Vagina (tissue), 2 donors: ENCODE measurements around the gene THTPA. TPM values are rescaled to one million over a fixed set of nuclear protein-coding genes. Genes with fewer than 3 reads are reported as not detected.

Source experiments
- DNase-seq, 2 donors: peaks; one replicate each; pipeline ENCODE4 v3.0.0-alpha.2; 2017; ENCODE audit errors: extremely low spot score in 2 of 2
- H3K27ac ChIP-seq: fragments of 200-600 bp; sonication (generic); one replicate; pipeline ENCODE4 v1.5.1; 2019
- H3K27me3 ChIP-seq: fragments of 200-600 bp; sonication (generic); one replicate; pipeline ENCODE4 v1.5.1; 2019
- H3K36me3 ChIP-seq, 2 donors: fragments of 200-600 bp; sonication (generic); one replicate each; pipeline ENCODE4 v1.5.1; 2017 to 2019
- H3K4me1 ChIP-seq: fragments of 200-600 bp; sonication (generic); one replicate; pipeline ENCODE4 v1.5.1; 2019
- H3K4me3 ChIP-seq, 2 donors: fragments of 200-600 bp; sonication (generic); 1 replicate in 1 of 2; 2 replicates in 1 of 2; pipeline ENCODE4 v1.5.1; 2016 to 2019
- H3K9me3 ChIP-seq: fragments of 200-600 bp; sonication (generic); one replicate; pipeline ENCODE4 v1.5.1; 2019
- POLR2A ChIP-seq, 2 donors: fragments of 450-650 bp; IDR thresholded peaks; one replicate each; pipeline ENCODE4 v1.6.1; 2017; ENCODE audit warnings: antibody characterized with exemption in 2 of 2, mild to moderate bottlenecking in 2 of 2, moderate library complexity in 2 of 2
- POLR2AphosphoS5 ChIP-seq, 2 donors: sonication (generic); formaldehyde crosslinking; IDR thresholded peaks; one replicate each; pipeline ENCODE4 v1.9.0; 2017; ENCODE audit warnings: antibody characterized with exemption in 2 of 2, mild to moderate bottlenecking in 2 of 2, low read depth in 1 of 2; ENCODE audit not compliant: insufficient read depth in 1 of 2
- intact Hi-C: fragments of 100-400 bp; cut with DNase I; formaldehyde crosslinking; loops from one replicate; pipeline ENCODE4 v1.15.1; 2023
- total RNA-seq: library from RNA; depleted of rRNA; stranded (reverse); fragments of >200 nt; gene quantifications from one replicate; pipeline ENCODE4 v1.2.3, GENCODE V29; 2016
- TF ChIP-seq, protein P1 (sequence below), 3 experiments: fragments of 450-650 bp in 2 of 3; fragments of 200-600 bp in 1 of 3; sonication (generic) in 1 of 3; IDR thresholded peaks; one replicate each; pipeline ENCODE4 v1.5.1; 2017 to 2019; ENCODE audit warnings: antibody characterized with exemption in 3 of 3, mild to moderate bottlenecking in 2 of 3, moderate library complexity in 2 of 3

THTPA gene
- total RNA-seq, 1 donor from 2014 or later, result 15.0 TPM

DNA sequence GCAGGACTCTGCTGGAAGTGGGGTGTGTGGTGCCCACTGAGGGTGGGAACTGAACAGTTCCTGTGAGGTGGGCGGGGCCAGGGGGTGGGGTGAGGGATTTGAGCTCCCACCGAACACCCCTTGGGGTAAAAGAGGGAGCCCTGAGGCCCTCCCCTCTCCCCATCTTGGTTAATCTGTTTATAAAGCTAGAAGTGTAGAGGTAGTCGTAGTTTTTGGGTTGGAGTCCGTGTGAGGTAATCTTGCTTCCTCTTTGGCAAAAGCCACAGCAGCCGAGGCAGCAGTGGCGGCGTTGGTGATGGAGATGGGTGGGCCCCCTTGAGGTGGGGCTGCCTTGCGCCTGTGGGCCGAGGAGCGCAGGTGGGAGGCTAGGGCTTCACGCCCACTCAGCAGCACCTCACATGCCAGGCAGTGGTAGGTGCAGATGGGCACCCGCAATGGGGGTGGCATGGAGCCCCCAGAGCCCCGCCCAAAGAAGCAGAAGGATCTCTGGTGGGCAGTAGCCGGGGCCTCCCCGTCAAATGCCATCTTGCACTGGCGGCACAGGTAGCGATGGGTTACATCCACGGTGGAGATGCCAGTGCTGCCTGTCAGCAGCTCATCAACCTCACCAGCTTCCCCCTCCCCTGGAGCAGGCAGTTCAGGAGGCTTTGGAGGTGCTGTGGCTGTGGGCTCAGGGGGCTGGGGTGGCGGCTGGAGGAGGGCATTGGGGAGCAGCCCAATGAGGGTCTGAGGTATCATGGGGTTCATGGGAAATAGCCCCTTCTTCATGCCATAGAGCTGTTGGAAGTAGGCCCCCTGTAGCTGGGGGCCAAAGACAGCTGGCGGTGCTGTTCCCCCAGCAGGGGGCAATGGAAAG, 34.1 kb upstream of the THTPA start:
- no peak for TF ChIP-seq POLR2AphosphoS5 (IDR thresholded peaks at IDR 0.05; ENCODE audit: insufficient read depth in 1 of 2, low read depth in 1 of 2)
- TF ChIP-seq, protein P1, sequence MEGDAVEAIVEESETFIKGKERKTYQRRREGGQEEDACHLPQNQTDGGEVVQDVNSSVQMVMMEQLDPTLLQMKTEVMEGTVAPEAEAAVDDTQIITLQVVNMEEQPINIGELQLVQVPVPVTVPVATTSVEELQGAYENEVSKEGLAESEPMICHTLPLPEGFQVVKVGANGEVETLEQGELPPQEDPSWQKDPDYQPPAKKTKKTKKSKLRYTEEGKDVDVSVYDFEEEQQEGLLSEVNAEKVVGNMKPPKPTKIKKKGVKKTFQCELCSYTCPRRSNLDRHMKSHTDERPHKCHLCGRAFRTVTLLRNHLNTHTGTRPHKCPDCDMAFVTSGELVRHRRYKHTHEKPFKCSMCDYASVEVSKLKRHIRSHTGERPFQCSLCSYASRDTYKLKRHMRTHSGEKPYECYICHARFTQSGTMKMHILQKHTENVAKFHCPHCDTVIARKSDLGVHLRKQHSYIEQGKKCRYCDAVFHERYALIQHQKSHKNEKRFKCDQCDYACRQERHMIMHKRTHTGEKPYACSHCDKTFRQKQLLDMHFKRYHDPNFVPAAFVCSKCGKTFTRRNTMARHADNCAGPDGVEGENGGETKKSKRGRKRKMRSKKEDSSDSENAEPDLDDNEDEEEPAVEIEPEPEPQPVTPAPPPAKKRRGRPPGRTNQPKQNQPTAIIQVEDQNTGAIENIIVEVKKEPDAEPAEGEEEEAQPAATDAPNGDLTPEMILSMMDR (IDR thresholded peaks at IDR 0.05), result no peak
- TF ChIP-seq POLR2A (IDR thresholded peaks at IDR 0.05), result no peak
- DNase-seq, result no peak
- Histone ChIP-seq H3K36me3 (no peaks in the 10 kb centered on the region), H3K9me3 (no peaks in the 10 kb centered on the region), H3K27ac (no peak overlapping the region), H3K4me1 (no peaks in the 10 kb centered on the region), H3K27me3 (no peaks in the 10 kb centered on the region), H3K4me3 (no peak overlapping the region)
- intact Hi-C loops, result no loop called here

DNA sequence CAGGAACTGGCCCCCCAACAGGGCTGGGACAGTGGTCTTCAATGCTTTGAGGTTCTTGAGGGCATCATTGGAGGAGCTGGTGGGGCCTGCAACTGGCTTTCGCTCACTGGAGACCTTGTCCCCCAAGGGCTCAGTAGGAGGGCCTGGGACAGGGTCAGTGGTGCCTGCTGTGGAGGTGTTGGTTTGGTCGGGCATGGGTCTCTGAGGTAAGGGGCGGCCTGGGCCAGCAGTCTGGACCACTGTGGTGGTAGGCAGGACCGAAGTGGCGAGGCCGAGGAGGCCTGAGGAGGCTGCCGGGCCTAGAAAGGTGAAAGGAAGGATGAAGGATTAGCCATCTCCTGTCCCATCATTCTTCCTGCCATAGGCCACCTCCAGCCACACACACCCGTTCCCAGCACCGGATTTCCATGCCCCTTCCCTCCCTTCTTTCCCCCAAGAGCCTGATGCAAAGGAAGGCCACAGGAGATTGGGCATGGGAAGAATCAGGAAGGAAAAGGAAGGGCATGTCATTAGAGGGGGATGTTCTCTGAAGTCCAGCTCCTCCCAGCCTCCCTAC, 33.4 kb upstream of the THTPA start:
- Histone ChIP-seq H3K27ac (no peak overlapping the region), H3K9me3 (no peaks in the 10 kb centered on the region), H3K36me3 (no peaks in the 10 kb centered on the region), H3K27me3 (no peaks in the 10 kb centered on the region), H3K4me1 (no peaks in the 10 kb centered on the region), H3K4me3 (no peak overlapping the region)
- intact Hi-C loops, result no loop called here
- no peak for DNase-seq
- no peak for TF ChIP-seq POLR2AphosphoS5 (IDR thresholded peaks at IDR 0.05; ENCODE audit: insufficient read depth in 1 of 2, low read depth in 1 of 2)
- TF ChIP-seq POLR2A (IDR thresholded peaks at IDR 0.05), result no peak
- TF ChIP-seq, protein P1 (IDR thresholded peaks at IDR 0.05), result no peak

DNA sequence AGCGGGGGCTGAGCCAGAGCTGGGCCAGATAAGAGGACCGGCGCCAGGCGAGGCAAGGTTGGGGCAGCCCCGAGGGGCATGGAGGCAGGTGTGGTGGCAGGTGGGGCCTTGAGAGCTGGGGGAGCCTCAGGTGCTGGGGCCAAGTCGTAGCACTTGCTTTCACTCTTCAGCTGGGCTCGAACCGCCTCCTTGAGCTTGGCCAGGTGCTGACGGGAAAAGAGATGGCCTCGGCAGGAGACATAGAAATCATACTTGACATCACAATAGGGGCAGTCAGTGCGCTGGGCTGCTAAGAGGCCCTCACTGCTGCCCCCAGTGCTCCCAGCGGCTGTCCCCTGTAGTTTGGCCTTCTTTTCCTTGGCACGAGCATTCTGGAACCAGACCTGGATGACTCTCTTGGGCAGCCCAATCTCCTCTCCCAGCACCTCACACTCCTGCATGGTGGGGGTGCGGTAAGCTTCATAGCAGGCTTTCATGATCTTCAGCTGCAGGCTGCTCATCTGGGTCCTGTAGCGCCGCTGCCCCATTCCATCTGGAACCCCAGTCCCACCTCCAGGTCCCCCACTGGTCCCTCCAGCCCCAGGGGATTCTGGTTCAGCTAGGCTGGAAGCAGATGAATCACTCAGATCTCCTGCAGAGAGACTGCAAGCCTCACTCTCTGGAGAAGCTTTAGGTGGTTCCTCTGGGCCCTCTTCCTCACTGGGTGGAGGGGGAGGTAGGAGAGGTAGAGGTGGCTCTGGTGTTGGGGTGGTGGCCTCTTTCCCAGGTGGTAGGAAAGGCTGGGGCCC, 32.6 kb upstream of the THTPA start:
- intact Hi-C loops, result no loop called here
- no peak for TF ChIP-seq POLR2A (IDR thresholded peaks at IDR 0.05)
- TF ChIP-seq POLR2AphosphoS5 (IDR thresholded peaks at IDR 0.05; ENCODE audit: insufficient read depth in 1 of 2, low read depth in 1 of 2), result no peak
- TF ChIP-seq, protein P1 (IDR thresholded peaks at IDR 0.05), result no peak
- no peaks in the 10 kb centered on the region for H3K27me3 ChIP-seq
- H3K27ac ChIP-seq, result no peak overlapping the region
- no peak for DNase-seq
- no peaks in the 10 kb centered on the region for H3K4me1 ChIP-seq
- H3K36me3 ChIP-seq, result no peaks in the 10 kb centered on the region
- no peak overlapping the region for H3K4me3 ChIP-seq
- H3K9me3 ChIP-seq, result no peaks in the 10 kb centered on the region

DNA sequence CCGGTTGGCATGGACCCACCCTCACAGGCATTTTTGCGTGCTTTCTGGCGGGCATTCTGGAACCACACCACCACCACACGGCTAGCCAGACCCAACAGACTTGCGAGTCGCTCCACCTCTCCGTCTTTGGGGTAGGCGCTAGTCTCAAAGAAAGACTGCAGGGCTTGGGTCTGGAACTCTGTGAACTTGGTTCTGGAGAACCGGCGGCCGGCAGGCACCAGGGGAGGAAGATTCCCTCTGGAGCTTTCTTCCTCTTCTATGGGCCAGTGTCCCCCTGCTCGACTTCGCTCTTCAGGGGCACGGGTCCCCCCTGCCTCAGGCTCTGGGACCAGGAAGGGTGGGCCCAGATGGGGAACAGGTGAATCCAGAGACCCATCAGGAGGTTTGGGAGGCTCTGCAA, 31.1 kb upstream of the THTPA start:
- H3K4me1 ChIP-seq, result no peaks in the 10 kb centered on the region
- intact Hi-C loops, result no loop called here
- H3K27me3 ChIP-seq, result no peaks in the 10 kb centered on the region
- no peaks in the 10 kb centered on the region for H3K9me3 ChIP-seq
- no peaks in the 10 kb centered on the region for H3K36me3 ChIP-seq
- no peak for TF ChIP-seq POLR2AphosphoS5 (IDR thresholded peaks at IDR 0.05; ENCODE audit: insufficient read depth in 1 of 2, low read depth in 1 of 2)
- TF ChIP-seq, protein P1 (IDR thresholded peaks at IDR 0.05), result no peak
- TF ChIP-seq POLR2A (IDR thresholded peaks at IDR 0.05), result no peak
- H3K27ac ChIP-seq, result no peak overlapping the region
- no peak overlapping the region for H3K4me3 ChIP-seq
- no peak for DNase-seq
